HFFc6 (cell line): ENCODE results near the gene CNTF. TPM values are rescaled to one million over a fixed set of nuclear protein-coding genes. Genes with fewer than 3 reads are reported as not detected.

Experiments used
- DNase-seq: peaks from one replicate; pipeline ENCODE4 v3.0.0-alpha.2; 2018
- H3K27ac Mint-ChIP-seq: 2 replicates; pipeline ENCODE4 v1.8.0; 2020; ENCODE audit warnings: mild to moderate bottlenecking, mixed read lengths
- H3K27me3 Mint-ChIP-seq: 2 replicates; pipeline ENCODE4 v1.8.0; 2021; ENCODE audit warnings: mild to moderate bottlenecking, moderate library complexity, mixed read lengths; ENCODE audit not compliant: insufficient read depth
- H3K36me3 Mint-ChIP-seq: 2 replicates; pipeline ENCODE4 v1.8.0; 2021; ENCODE audit warnings: low read depth, mixed read lengths
- H3K4me1 Mint-ChIP-seq: 2 replicates; pipeline ENCODE4 v1.8.0; 2020; ENCODE audit warnings: low read depth, mixed read lengths
- H3K4me3 Mint-ChIP-seq: 2 replicates; pipeline ENCODE4 v1.8.0; 2020; ENCODE audit warnings: mild to moderate bottlenecking, moderate library complexity, mixed read lengths
- H3K9me3 Mint-ChIP-seq: 2 replicates; pipeline ENCODE4 v1.8.0; 2020; ENCODE audit warnings: mild to moderate bottlenecking, mixed read lengths
- CTCF ChIP-seq: fragments of 200-600 bp; sonication (generic); IDR thresholded peaks from 2 replicates; pipeline ENCODE4 v1.5.0; 2021; ENCODE audit warnings: antibody characterized with exemption, mild to moderate bottlenecking
- total RNA-seq, 6 experiments: library from RNA; stranded (reverse); fragmentation: NEBNext Ultra II Directional; extraction: Animal tissue kit (Norgen Biotek cat#: 25700); gene quantifications; 2 replicates in 1 of 6; 3 replicates in 5 of 6; pipeline ENCODE4 v1.2.3, GENCODE V29; 2021

The CNTF gene
- total RNA-seq, 6 experiments from 2014 or later = 0.91 to 1.7 (median 1.2) TPM

DNA sequence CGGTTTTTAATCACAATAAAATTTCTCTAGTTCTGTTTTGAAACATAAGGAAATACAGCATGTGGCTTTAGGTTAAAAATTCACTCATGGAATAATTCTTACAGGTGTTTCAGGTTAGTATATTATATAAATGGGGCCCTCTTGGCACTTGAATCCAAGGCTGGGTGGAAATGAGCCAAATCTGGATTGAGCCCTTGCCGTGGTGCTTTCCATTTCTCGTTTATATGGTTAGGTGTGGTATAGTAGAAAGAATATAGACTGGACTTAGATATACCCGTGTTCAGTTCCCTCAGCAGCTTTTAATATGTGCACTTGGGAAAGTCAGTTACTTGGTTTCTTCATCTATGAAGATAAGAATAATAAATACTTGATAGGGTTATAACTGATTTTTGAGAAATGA, 27.6 kb upstream of the CNTF start:
- Mint-ChIP-seq H3K9me3 (no peaks in the 10 kb centered on the region), H3K27me3 (no peaks in the 10 kb centered on the region), H3K4me1 (peaks cover 50% of the 10 kb centered on the region), H3K4me3 (no peak overlapping the region), H3K27ac (no peak overlapping the region), H3K36me3 (peaks cover 24% of the 10 kb centered on the region)
- DNase-seq = no peak
- no peak for TF ChIP-seq CTCF

DNA sequence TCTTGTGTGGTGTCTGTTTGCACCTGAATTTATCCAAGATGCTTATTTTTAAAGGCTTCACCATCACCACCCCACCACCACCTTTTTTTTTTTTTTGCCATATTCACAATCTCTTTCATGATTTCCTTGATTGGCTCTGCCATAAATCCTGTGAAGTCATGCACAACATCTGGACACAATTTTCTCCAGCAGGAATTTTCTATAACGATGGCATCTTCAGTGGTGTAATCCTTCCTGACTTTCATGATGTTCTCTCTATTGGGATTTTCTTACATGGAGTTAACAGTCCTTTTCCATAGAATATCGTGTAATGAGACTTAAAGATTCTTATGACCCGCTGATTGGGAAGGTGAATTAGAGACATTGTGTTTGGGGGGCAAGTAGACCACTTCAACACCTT, 25.8 kb upstream of the CNTF start:
- peaks cover 57% of the 10 kb centered on the region for H3K4me1 Mint-ChIP-seq
- no peaks in the 10 kb centered on the region for H3K27me3 Mint-ChIP-seq
- H3K4me3 Mint-ChIP-seq = no peak overlapping the region; the same call in 1 of the 2 replicates
- H3K9me3 Mint-ChIP-seq = no peaks in the 10 kb centered on the region
- no peak for DNase-seq
- TF ChIP-seq CTCF = no peak
- peak overlapping the region; percentile 39; the same call in 1 of the 2 replicates for H3K27ac Mint-ChIP-seq
- H3K36me3 Mint-ChIP-seq = peaks cover 21% of the 10 kb centered on the region

DNA sequence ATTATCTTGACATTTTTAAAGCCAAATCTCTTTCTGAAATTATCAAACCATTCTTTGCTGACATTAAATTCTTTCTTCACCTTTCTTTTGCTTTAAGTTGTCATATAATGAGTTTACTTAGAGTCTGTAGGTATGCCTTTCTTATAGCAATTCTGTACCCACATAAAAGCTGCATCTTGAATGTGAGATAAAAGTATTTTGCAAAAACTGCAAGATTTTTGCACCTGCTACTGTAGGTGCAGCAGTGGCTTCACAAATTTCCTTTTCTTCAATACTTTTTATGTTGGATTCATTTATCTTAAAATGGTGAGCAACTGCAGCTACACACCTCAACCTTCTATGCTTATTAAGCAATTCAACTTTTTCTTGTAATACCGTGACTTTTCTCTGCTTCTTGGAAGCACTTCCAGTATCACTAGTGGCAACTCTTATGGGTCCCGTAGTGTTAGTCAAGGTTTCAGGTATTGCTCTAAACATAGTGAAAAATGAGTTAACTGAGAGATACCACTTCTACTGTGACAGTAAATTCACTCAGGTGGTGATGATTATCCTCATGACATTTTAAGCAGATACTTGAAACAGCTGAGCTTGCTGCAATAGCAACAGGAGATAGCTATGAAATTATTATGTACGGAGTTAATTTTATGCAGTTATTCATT, 24.9 kb upstream of the CNTF start:
- Mint-ChIP-seq H3K4me3 (no peak overlapping the region), H3K27me3 (no peaks in the 10 kb centered on the region), H3K36me3 (peaks cover 25% of the 10 kb centered on the region), H3K9me3 (no peaks in the 10 kb centered on the region), H3K4me1 (peaks cover 52% of the 10 kb centered on the region), H3K27ac (peak overlapping the region; percentile 3; the same call in 1 of the 2 replicates)
- TF ChIP-seq CTCF = no peak
- no peak for DNase-seq

- Mint-ChIP-seq H3K27me3 (no peaks in the 10 kb centered on the region), H3K36me3 (peaks cover 38% of the 10 kb centered on the region), H3K9me3 (no peaks in the 10 kb centered on the region), H3K4me3 (no peak overlapping the region), H3K4me1 (peaks cover 33% of the 10 kb centered on the region), H3K27ac (no peak overlapping the region)
- DNase-seq = no peak
- TF ChIP-seq CTCF = no peak
Observed at GRCh38 chr11:58600510-58600909, 22.0 kb upstream of the CNTF start.

- H3K4me3 Mint-ChIP-seq = no peak overlapping the region
- 0 out of 2 replicates have a peak overlapping the region, but pooled peaks have one; percentile 2 for H3K27ac Mint-ChIP-seq
- TF ChIP-seq CTCF = no peak
- H3K9me3 Mint-ChIP-seq = no peaks in the 10 kb centered on the region
- peaks cover 42% of the 10 kb centered on the region for H3K36me3 Mint-ChIP-seq
- H3K4me1 Mint-ChIP-seq = peaks cover 22% of the 10 kb centered on the region
- no peak for DNase-seq
- H3K27me3 Mint-ChIP-seq = no peaks in the 10 kb centered on the region
Observed at GRCh38 chr11:58606930-58607714, 15.3 kb upstream of the CNTF start.
